Forelimb muscle (tissue), 1 donor: ENCODE data around the gene KDM2B. TPM values are rescaled to one million over a fixed set of nuclear protein-coding genes. Genes with fewer than 3 reads are reported as not detected.

Experiments
- DNase-seq: peaks from one replicate; pipeline ENCODE4 v3.0.0-alpha.2; 2013; ENCODE audit warnings: low read depth
- polyA plus RNA-seq: library from polyadenylated mRNA; unstranded; fragments of 120-200 nt; gene quantifications from one replicate; pipeline ENCODE4 v1.2.1, GENCODE V29; 2013; ENCODE audit not compliant: insufficient read length

The KDM2B gene
- polyA plus RNA-seq: 22.1 TPM

- DNase-seq: no peak
Observed at GRCh38 chr12:121580959-121581685, at the start of gene KDM2B. Gene KDM2B, minus strand, starts transcription at chr12:121581023. Its CDS starts 112 bp downstream, at chr12:121580911.

GRCh38 chr12:121628536-121628935 is 47.7 kb upstream of the KDM2B start:
- no peak for DNase-seq

- DNase-seq: no peak
Observed at GRCh38 chr12:121628037-121628436, 47.2 kb upstream of the KDM2B start.

- DNase-seq: no peak
Observed at GRCh38 chr12:121626853-121627640, 46.2 kb upstream of the KDM2B start.

GRCh38 chr12:121626087-121626852 is 45.4 kb upstream of the KDM2B start, which contains the start of gene ORAI1:
Gene ORAI1, plus strand, starts transcription at chr12:121626530.
- DNase-seq: peak; percentile 68

GRCh38 chr12:121620333-121620891 is 39.6 kb upstream of the KDM2B start:
- no peak for DNase-seq

GRCh38 chr12:121618659-121619233 is 37.9 kb upstream of the KDM2B start:
- no peak for DNase-seq

GRCh38 chr12:121614872-121615467 is 34.1 kb upstream of the KDM2B start:
- DNase-seq: no peak

GRCh38 chr12:121613462-121613861 is 32.6 kb upstream of the KDM2B start:
- DNase-seq: no peak

- DNase-seq: no peak
Observed at GRCh38 chr12:121611306-121611705, 30.5 kb upstream of the KDM2B start.

- no peak for DNase-seq
Observed at GRCh38 chr12:121610239-121611149, 29.7 kb upstream of the KDM2B start.

- no peak for DNase-seq
Observed at GRCh38 chr12:121608301-121608700, 27.5 kb upstream of the KDM2B start.

- DNase-seq: no peak
Observed at GRCh38 chr12:121603581-121603980, 22.8 kb upstream of the KDM2B start.

GRCh38 chr12:121602766-121603165 is 21.9 kb upstream of the KDM2B start:
- no peak for DNase-seq

- no peak for DNase-seq
Observed at GRCh38 chr12:121600702-121601336, 20.0 kb upstream of the KDM2B start.

GRCh38 chr12:121596526-121596925 is 15.7 kb upstream of the KDM2B start:
- no peak for DNase-seq

- DNase-seq: no peak
Observed at GRCh38 chr12:121595520-121595919, 14.7 kb upstream of the KDM2B start.

- no peak for DNase-seq
Observed at GRCh38 chr12:121592320-121592719, 11.5 kb upstream of the KDM2B start.

- no peak for DNase-seq
Observed at GRCh38 chr12:121590476-121591143, 9.8 kb upstream of the KDM2B start.
